Kidney tubule cell (primary cell): ENCODE results near the gene PCK2.

Experiments used
- DNase-seq: peaks from one replicate; pipeline ENCODE4 v3.0.0-alpha.2; 2018; ENCODE audit warnings: low spot score

The PCK2 gene

GRCh38 chr14:24060984-24061913 is 32.9 kb upstream of the PCK2 start:
- no peak for DNase-seq

- DNase-seq: no peak
Observed at GRCh38 chr14:24062216-24062980, 31.7 kb upstream of the PCK2 start.

GRCh38 chr14:24063263-24063836 is 30.8 kb upstream of the PCK2 start:
- DNase-seq: no peak

- DNase-seq: no peak
Observed at GRCh38 chr14:24064091-24064795, 29.9 kb upstream of the PCK2 start.

GRCh38 chr14:24064856-24065255 is 29.3 kb upstream of the PCK2 start:
- no peak for DNase-seq

GRCh38 chr14:24065408-24065807 is 28.7 kb upstream of the PCK2 start:
- DNase-seq: no peak

- DNase-seq: no peak
Observed at GRCh38 chr14:24066496-24067132, 27.5 kb upstream of the PCK2 start.

GRCh38 chr14:24067133-24068082 is 26.7 kb upstream of the PCK2 start:
- DNase-seq: no peak

- DNase-seq: no peak
Observed at GRCh38 chr14:24068711-24069410, 25.2 kb upstream of the PCK2 start.

GRCh38 chr14:24069411-24069735 is 24.7 kb upstream of the PCK2 start:
- no peak for DNase-seq

- DNase-seq: no peak
Observed at GRCh38 chr14:24070285-24071143, 23.6 kb upstream of the PCK2 start.

GRCh38 chr14:24071144-24071697 is 22.9 kb upstream of the PCK2 start, which contains the start of gene CPNE6:
Gene CPNE6, plus strand, starts transcription at chr14:24071562. Its CDS starts 1,375 bp downstream, at chr14:24072937.
- no peak for DNase-seq

- no peak for DNase-seq
Observed at GRCh38 chr14:24071836-24072430, 22.2 kb upstream of the PCK2 start.

- DNase-seq: no peak
Observed at GRCh38 chr14:24072436-24072835, 21.7 kb upstream of the PCK2 start.

- DNase-seq: no peak
Observed at GRCh38 chr14:24072881-24073877, 20.9 kb upstream of the PCK2 start.

GRCh38 chr14:24074625-24075484 is 19.3 kb upstream of the PCK2 start:
- DNase-seq: no peak
